T-helper 2 cell treated with Interferon-gamma antibody and Interleukin-4, amounts not matched to agents 5 μg/mL and 100 μg/mL, for 36 hours (primary cell): ENCODE measurements around the gene UFD1.

Experiments used
- DNase-seq: peaks from one replicate; pipeline ENCODE4 v3.0.0; 2021; ENCODE audit warnings: low spot score
- H3K27ac Mint-ChIP-seq: one replicate; pipeline ENCODE4 v1.8.0; 2021; ENCODE audit warnings: mild to moderate bottlenecking, mixed read lengths
- H3K27me3 Mint-ChIP-seq: one replicate; pipeline ENCODE4 v1.8.0; 2021; ENCODE audit warnings: low read depth, mixed read lengths
- H3K36me3 Mint-ChIP-seq: one replicate; pipeline ENCODE4 v1.8.0; 2021; ENCODE audit warnings: low read depth, mixed read lengths
- H3K4me1 Mint-ChIP-seq: one replicate; pipeline ENCODE4 v1.8.0; 2021; ENCODE audit warnings: low read depth, mixed read lengths
- H3K4me3 Mint-ChIP-seq: one replicate; pipeline ENCODE4 v1.8.0; 2022; ENCODE audit warnings: mild to moderate bottlenecking, moderate library complexity, mixed read lengths
- H3K9me3 Mint-ChIP-seq: one replicate; pipeline ENCODE4 v1.8.0; 2021; ENCODE audit warnings: mixed read lengths

Gene UFD1

DNA sequence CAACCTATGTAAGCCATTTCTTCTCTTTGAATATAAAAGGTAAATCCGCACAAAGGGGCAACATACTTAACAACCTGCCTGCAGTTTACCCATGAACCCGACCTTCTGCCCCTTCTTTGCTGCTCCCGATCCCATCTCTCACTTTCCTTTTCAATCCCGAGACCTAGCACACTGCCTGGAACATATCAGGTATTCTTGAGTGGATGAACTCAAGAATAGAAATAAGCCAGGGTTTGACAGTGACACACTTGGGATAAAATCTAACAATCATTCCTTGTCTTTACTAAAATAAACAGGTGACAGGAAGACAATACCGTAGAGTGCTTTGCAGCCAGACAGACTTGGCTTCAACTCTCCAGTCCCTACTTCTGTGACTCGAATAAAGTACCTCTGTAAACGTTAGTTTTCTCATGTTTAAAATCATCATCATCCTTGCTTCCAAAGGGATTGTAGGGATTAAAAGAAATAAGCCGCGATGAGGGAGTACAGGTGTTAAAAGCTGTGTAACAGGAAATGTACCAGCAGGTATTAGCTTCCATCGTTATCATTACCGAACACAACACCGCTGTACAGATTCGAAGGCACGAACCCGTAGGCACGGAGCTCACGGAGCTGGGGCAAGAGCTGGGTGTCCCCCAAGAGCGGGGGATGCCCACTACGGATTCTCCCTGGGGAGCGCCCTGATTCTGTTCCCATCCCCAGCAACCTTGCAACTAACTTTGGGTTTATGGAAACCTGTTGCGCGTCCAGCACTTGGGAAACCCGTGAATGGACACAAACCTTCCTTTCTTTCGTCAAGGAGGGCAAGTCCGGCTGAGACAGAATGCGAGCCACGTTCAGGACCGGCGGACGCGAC, 720 bp downstream of the UFD1 start:
- Mint-ChIP-seq H3K4me3 (peak overlapping the region; percentile 96), H3K36me3 (peaks cover 24% of the 10 kb centered on the region), H3K4me1 (peaks cover 19% of the 10 kb centered on the region), H3K27ac (peak overlapping the region; percentile 89), H3K9me3 (no peaks in the 10 kb centered on the region), H3K27me3 (no peaks in the 10 kb centered on the region)
- DNase-seq: no peak

GRCh38 chr22:19477321-19478044, 1.5 kb downstream of the UFD1 start:
- peak overlapping the region; percentile 96 for H3K4me3 Mint-ChIP-seq
- no peaks in the 10 kb centered on the region for H3K27me3 Mint-ChIP-seq
- no peak for DNase-seq
- H3K36me3 Mint-ChIP-seq: peaks cover 23% of the 10 kb centered on the region
- peak overlapping the region; percentile 89 for H3K27ac Mint-ChIP-seq
- H3K9me3 Mint-ChIP-seq: no peaks in the 10 kb centered on the region
- H3K4me1 Mint-ChIP-seq: peaks cover 19% of the 10 kb centered on the region

GRCh38 chr22:19476023-19476422, 3.0 kb downstream of the UFD1 start:
- H3K4me1 Mint-ChIP-seq: peaks cover 19% of the 10 kb centered on the region
- H3K4me3 Mint-ChIP-seq: no peak overlapping the region
- H3K27ac Mint-ChIP-seq: no peak overlapping the region
- H3K36me3 Mint-ChIP-seq: peaks cover 33% of the 10 kb centered on the region
- no peak for DNase-seq
- H3K9me3 Mint-ChIP-seq: no peaks in the 10 kb centered on the region
- H3K27me3 Mint-ChIP-seq: no peaks in the 10 kb centered on the region

DNA sequence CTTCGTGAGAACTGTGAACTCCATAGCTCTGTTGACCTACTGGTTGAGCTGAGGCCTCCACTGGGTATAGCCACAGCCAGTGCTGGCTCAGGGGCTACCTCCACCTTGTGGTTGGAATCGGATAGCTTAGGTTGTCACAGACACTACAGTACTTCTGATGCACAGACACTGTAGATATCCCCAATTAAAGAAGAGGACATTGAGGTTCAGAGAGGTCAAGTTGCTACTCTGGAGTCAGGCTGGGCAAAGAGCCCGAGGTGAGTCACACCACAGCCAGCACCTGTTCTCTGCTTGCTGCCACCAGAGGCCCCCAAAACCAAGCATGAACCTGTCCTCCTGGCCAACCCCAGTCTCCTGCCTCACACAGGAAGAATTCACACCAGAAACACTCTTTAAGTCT, 5.4 kb downstream of the UFD1 start:
- Mint-ChIP-seq H3K4me1 (peaks cover 11% of the 10 kb centered on the region), H3K36me3 (peaks cover 37% of the 10 kb centered on the region), H3K9me3 (no peaks in the 10 kb centered on the region), H3K27ac (no peak overlapping the region), H3K4me3 (no peak overlapping the region), H3K27me3 (no peaks in the 10 kb centered on the region)
- DNase-seq: no peak

- no peaks in the 10 kb centered on the region for H3K27me3 Mint-ChIP-seq
- H3K36me3 Mint-ChIP-seq: peaks cover 51% of the 10 kb centered on the region
- no peak overlapping the region for H3K27ac Mint-ChIP-seq
- peaks cover 3% of the 10 kb centered on the region for H3K4me1 Mint-ChIP-seq
- no peak for DNase-seq
- H3K4me3 Mint-ChIP-seq: no peak overlapping the region
- H3K9me3 Mint-ChIP-seq: no peaks in the 10 kb centered on the region
These were observed 6.8 kb downstream of the UFD1 start for GRCh38 chr22:19472233-19472632.

GRCh38 chr22:19471572-19471971, 7.4 kb downstream of the UFD1 start:
- no peak overlapping the region for H3K27ac Mint-ChIP-seq
- no peaks in the 10 kb centered on the region for H3K4me1 Mint-ChIP-seq
- no peak for DNase-seq
- no peaks in the 10 kb centered on the region for H3K27me3 Mint-ChIP-seq
- H3K4me3 Mint-ChIP-seq: no peak overlapping the region
- peaks cover 56% of the 10 kb centered on the region for H3K36me3 Mint-ChIP-seq
- H3K9me3 Mint-ChIP-seq: no peaks in the 10 kb centered on the region

- H3K36me3 Mint-ChIP-seq: peaks cover 65% of the 10 kb centered on the region
- no peak overlapping the region for H3K4me3 Mint-ChIP-seq
- H3K9me3 Mint-ChIP-seq: no peaks in the 10 kb centered on the region
- H3K27ac Mint-ChIP-seq: no peak overlapping the region
- no peaks in the 10 kb centered on the region for H3K27me3 Mint-ChIP-seq
- peaks cover 3% of the 10 kb centered on the region for H3K4me1 Mint-ChIP-seq
- DNase-seq: no peak
These were observed 9.0 kb downstream of the UFD1 start for GRCh38 chr22:19470010-19470409.

DNA sequence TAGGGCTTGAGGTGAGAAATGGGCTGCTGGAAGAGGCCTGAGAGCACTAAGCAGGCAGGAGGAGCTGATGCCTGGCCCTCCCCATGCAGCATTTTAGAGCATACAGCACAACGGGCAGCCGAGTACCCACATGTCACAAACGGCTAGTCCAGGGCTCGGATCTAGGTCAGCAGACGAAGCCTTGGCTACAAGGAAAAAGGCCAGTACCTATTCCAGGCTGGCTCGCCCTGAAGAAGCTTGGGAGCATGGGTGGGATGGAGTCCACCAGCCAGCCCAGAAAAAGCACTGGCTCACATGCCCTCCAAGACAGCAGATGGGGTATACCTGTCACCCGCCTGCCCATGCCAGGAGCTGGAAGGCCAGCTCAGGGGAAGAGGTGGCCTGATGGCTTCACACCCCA, 9.6 kb downstream of the UFD1 start:
- Mint-ChIP-seq H3K27me3 (no peaks in the 10 kb centered on the region), H3K9me3 (no peaks in the 10 kb centered on the region), H3K27ac (no peak overlapping the region), H3K4me1 (peaks cover 5% of the 10 kb centered on the region), H3K4me3 (no peak overlapping the region), H3K36me3 (peaks cover 68% of the 10 kb centered on the region)
- no peak for DNase-seq

DNA sequence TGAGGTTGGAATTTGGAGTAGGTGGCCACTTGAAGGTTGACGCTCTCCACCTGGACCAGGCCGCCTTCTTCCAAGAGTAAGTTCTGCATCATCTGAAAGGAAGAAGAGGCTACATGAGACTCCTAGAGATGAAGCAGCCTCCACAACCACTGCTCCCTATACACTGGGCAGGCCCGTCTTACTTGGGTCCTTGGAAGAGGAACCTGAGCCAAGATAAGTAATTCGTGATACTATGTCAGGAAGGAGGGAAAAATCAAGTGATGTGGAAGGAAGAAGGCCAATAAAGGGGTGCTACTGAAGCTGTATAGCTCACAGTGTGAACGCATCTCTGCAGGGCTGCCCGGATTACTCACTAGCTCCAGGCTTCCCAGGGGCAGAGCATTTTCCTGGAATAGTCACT, 11.1 kb downstream of the UFD1 start:
- Mint-ChIP-seq H3K4me3 (no peak overlapping the region), H3K27ac (no peak overlapping the region), H3K27me3 (no peaks in the 10 kb centered on the region), H3K4me1 (peaks cover 5% of the 10 kb centered on the region), H3K36me3 (peaks cover 66% of the 10 kb centered on the region), H3K9me3 (no peaks in the 10 kb centered on the region)
- DNase-seq: no peak

- peaks cover 5% of the 10 kb centered on the region for H3K4me1 Mint-ChIP-seq
- no peak overlapping the region for H3K27ac Mint-ChIP-seq
- H3K36me3 Mint-ChIP-seq: peaks cover 68% of the 10 kb centered on the region
- no peaks in the 10 kb centered on the region for H3K9me3 Mint-ChIP-seq
- H3K4me3 Mint-ChIP-seq: no peak overlapping the region
- H3K27me3 Mint-ChIP-seq: no peaks in the 10 kb centered on the region
- DNase-seq: no peak
These were observed 11.9 kb downstream of the UFD1 start for GRCh38 chr22:19466848-19467752.

DNA sequence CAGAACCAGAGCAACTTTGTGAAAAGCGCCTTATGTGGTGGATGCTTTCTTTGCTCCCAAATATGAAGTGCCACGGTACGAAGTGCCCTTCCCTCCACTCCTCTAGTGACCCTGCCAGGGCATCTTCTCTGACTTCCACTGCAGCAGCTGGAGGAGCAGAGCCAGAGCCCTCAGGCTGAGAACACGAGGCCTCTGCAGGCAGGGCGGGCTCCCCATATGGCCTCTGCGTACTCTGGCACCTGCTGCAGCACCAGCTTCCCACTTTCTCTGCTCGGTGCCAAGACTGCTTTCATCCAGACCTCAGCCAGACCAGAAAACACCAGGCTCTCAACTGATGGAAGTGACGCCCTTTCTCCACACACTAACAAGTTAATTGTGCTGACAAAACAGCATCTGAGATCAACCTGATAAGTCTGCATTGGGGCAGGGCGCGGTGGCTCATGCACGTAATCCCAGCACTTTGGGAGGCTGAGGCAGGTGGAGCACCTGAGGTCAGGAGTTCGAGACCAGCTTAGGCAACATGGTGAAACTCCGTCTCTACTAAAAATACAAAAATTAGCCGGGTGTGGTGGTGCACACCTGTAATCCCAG, 12.8 kb downstream of the UFD1 start:
- H3K36me3 Mint-ChIP-seq: peaks cover 63% of the 10 kb centered on the region
- no peak overlapping the region for H3K27ac Mint-ChIP-seq
- no peaks in the 10 kb centered on the region for H3K9me3 Mint-ChIP-seq
- DNase-seq: no peak
- H3K27me3 Mint-ChIP-seq: no peaks in the 10 kb centered on the region
- H3K4me3 Mint-ChIP-seq: no peak overlapping the region
- H3K4me1 Mint-ChIP-seq: peaks cover 5% of the 10 kb centered on the region

DNA sequence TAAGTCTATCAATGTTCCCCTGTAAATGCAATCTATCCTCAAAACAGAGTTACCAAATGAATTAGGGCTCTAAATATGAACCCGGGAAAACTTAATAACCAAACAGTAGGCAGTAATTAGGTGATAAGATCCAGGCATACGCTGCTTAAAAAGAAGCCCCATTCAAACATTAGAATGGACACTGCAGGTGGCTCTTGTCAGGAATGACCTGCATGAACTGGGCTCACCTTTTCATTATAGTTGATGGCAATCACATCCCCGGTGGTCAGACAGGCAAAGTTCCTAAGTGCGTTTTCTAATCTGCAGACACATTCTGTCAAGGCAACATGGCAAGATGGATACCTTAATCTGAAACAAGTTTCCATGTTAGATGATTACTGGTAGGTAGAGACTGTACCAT, 14.0 kb downstream of the UFD1 start:
- Mint-ChIP-seq H3K27me3 (no peaks in the 10 kb centered on the region), H3K36me3 (peaks cover 63% of the 10 kb centered on the region), H3K9me3 (no peaks in the 10 kb centered on the region), H3K4me3 (no peak overlapping the region), H3K27ac (no peak overlapping the region), H3K4me1 (peaks cover 5% of the 10 kb centered on the region)
- DNase-seq: no peak

GRCh38 chr22:19464546-19464945, 14.4 kb downstream of the UFD1 start:
- no peaks in the 10 kb centered on the region for H3K27me3 Mint-ChIP-seq
- H3K9me3 Mint-ChIP-seq: no peaks in the 10 kb centered on the region
- H3K27ac Mint-ChIP-seq: no peak overlapping the region
- H3K36me3 Mint-ChIP-seq: peaks cover 59% of the 10 kb centered on the region
- H3K4me1 Mint-ChIP-seq: peaks cover 5% of the 10 kb centered on the region
- H3K4me3 Mint-ChIP-seq: no peak overlapping the region
- no peak for DNase-seq
